H9 (cell line): ENCODE data around the gene MED15. TPM values are rescaled to one million over a fixed set of nuclear protein-coding genes. Genes with fewer than 3 reads are reported as not detected.

Experiments
- DNase-seq: peaks from one replicate; pipeline ENCODE4 v3.0.0-alpha.2; 2017
- H2AFZ ChIP-seq: one replicate; pipeline ENCODE4 v1.6.1; 2013; ENCODE audit warnings: mild to moderate bottlenecking, low read length, control low read depth, moderate library complexity
- H2AK5ac ChIP-seq: 2 replicates; pipeline ENCODE4 v1.6.1; 2013; ENCODE audit warnings: low read length, control low read depth, mixed read lengths; ENCODE audit not compliant: insufficient read length
- H2BK120ac ChIP-seq: one replicate; pipeline ENCODE4 v1.6.1; 2013; ENCODE audit warnings: low read depth, mild to moderate bottlenecking, low read length, control low read depth, inconsistent platforms; ENCODE audit not compliant: poor library complexity, severe bottlenecking
- H2BK12ac ChIP-seq: 2 replicates; pipeline ENCODE4 v1.6.1; 2013; ENCODE audit warnings: low read length, control low read depth, mixed read lengths, low read depth; ENCODE audit not compliant: insufficient read length
- H2BK15ac ChIP-seq: 2 replicates; pipeline ENCODE4 v1.6.1; 2013; ENCODE audit warnings: low read depth, low read length, control low read depth
- H2BK20ac ChIP-seq: one replicate; pipeline ENCODE4 v1.6.1; 2013; ENCODE audit warnings: low read depth, mild to moderate bottlenecking, low read length, control low read depth, inconsistent platforms; ENCODE audit not compliant: poor library complexity, severe bottlenecking
- H2BK5ac ChIP-seq: 2 replicates; pipeline ENCODE4 v1.6.1; 2013; ENCODE audit warnings: low read length, control low read depth, mixed read lengths; ENCODE audit not compliant: insufficient read length
- H3K14ac ChIP-seq: 2 replicates; pipeline ENCODE4 v1.6.1; 2013; ENCODE audit warnings: low read length, control low read depth; ENCODE audit not compliant: insufficient read depth
- H3K18ac ChIP-seq: 2 replicates; pipeline ENCODE4 v1.6.1; 2013; ENCODE audit warnings: low read depth, mild to moderate bottlenecking, mixed read lengths, low read length, control low read depth; ENCODE audit not compliant: insufficient read length
- H3K23ac ChIP-seq: 2 replicates; pipeline ENCODE4 v1.6.1; 2013; ENCODE audit warnings: low read length, control low read depth, mixed read lengths, low read depth; ENCODE audit not compliant: insufficient read length
- H3K23me2 ChIP-seq: 2 replicates; pipeline ENCODE4 v1.6.1; 2013; ENCODE audit warnings: low read depth, mild to moderate bottlenecking, mixed read lengths, low read length, control low read depth; ENCODE audit not compliant: insufficient read length, poor library complexity, severe bottlenecking
- H3K27ac ChIP-seq: 2 replicates; pipeline ENCODE4 v1.5.1; 2013; ENCODE audit warnings: low read length, control low read depth, mixed read lengths, low read depth; ENCODE audit not compliant: insufficient read length
- H3K27me3 ChIP-seq: 2 replicates; pipeline ENCODE4 v1.6.1; 2013; ENCODE audit warnings: low read length, control low read depth, inconsistent platforms; ENCODE audit not compliant: insufficient read depth
- H3K4ac ChIP-seq: 2 replicates; pipeline ENCODE4 v1.6.1; 2013; ENCODE audit warnings: low read depth, mild to moderate bottlenecking, control low read depth, inconsistent platforms, low read length, moderate library complexity
- H3K4me1 ChIP-seq: 2 replicates; pipeline ENCODE4 v1.6.1; 2013; ENCODE audit warnings: low read length, control low read depth, inconsistent platforms; ENCODE audit not compliant: insufficient read depth
- H3K4me2 ChIP-seq: 2 replicates; pipeline ENCODE4 v1.6.1; 2013; ENCODE audit warnings: low read length, control low read depth, mixed read lengths; ENCODE audit not compliant: insufficient read length, insufficient read depth
- H3K56ac ChIP-seq: 2 replicates; pipeline ENCODE4 v1.6.1; 2013; ENCODE audit warnings: low read depth, mild to moderate bottlenecking, mixed read lengths, low read length, control low read depth; ENCODE audit not compliant: insufficient read length
- H3K79me1 ChIP-seq: 2 replicates; pipeline ENCODE4 v1.6.1; 2013; ENCODE audit warnings: low read depth, mild to moderate bottlenecking, moderate library complexity, low read length, control low read depth, inconsistent platforms; ENCODE audit not compliant: insufficient read depth, poor library complexity, severe bottlenecking
- H3K79me2 ChIP-seq: 2 replicates; pipeline ENCODE4 v1.6.1; 2013; ENCODE audit warnings: low read length, control low read depth, inconsistent platforms; ENCODE audit not compliant: insufficient read depth
- H3K9ac ChIP-seq: 2 replicates; pipeline ENCODE4 v1.6.1; 2013; ENCODE audit warnings: low read length, control low read depth, mixed read lengths; ENCODE audit not compliant: insufficient read length; ENCODE audit errors: extremely low read depth
- H3K9me3 ChIP-seq: one replicate; pipeline ENCODE4 v1.6.1; 2013; ENCODE audit warnings: low read depth, low read length, inconsistent platforms; ENCODE audit not compliant: control insufficient read depth
- H3T11ph ChIP-seq: one replicate; pipeline ENCODE4 v1.6.1; 2013; ENCODE audit warnings: mild to moderate bottlenecking, low read length, control low read depth, inconsistent platforms
- H4K20me1 ChIP-seq: one replicate; pipeline ENCODE4 v1.6.1; 2013; ENCODE audit not compliant: control insufficient read depth, insufficient read length, insufficient read depth
- H4K5ac ChIP-seq: 2 replicates; pipeline ENCODE4 v1.6.1; 2013; ENCODE audit warnings: low read depth, mild to moderate bottlenecking, mixed read lengths, low read length, control low read depth; ENCODE audit not compliant: insufficient read length
- H4K8ac ChIP-seq: replicated peaks from 2 replicates; pipeline ENCODE4 v1.6.1; 2013; ENCODE audit warnings: low read length, control low read depth, mixed read lengths, low read depth; ENCODE audit not compliant: insufficient read length
- H4K91ac ChIP-seq: 2 replicates; pipeline ENCODE4 v1.6.1; 2013; ENCODE audit warnings: low read depth, mild to moderate bottlenecking, moderate library complexity, mixed read lengths, low read length, control low read depth; ENCODE audit not compliant: insufficient read length
- H3K27ac Mint-ChIP-seq, 3 experiments: 2 replicates in 2 of 3; 3 replicates in 1 of 3; pipeline ENCODE4 v1.8.0; 2020 to 2021; ENCODE audit warnings: mixed read lengths in 3 of 3, mild to moderate bottlenecking in 1 of 3, moderate library complexity in 1 of 3
- H3K27me3 Mint-ChIP-seq: 2 replicates; pipeline ENCODE4 v1.8.0; 2021; ENCODE audit warnings: low read depth, mild to moderate bottlenecking, moderate library complexity, mixed read lengths
- H3K36me3 Mint-ChIP-seq, 3 experiments: 2 replicates in 2 of 3; 3 replicates in 1 of 3; pipeline ENCODE4 v1.8.0; 2020 to 2021; ENCODE audit warnings: low read depth in 3 of 3, mixed read lengths in 3 of 3; ENCODE audit not compliant: insufficient read depth in 1 of 3
- H3K4me1 Mint-ChIP-seq, 2 experiments: 2 replicates each; pipeline ENCODE4 v1.8.0; 2020; ENCODE audit warnings: mixed read lengths in 2 of 2
- H3K4me3 Mint-ChIP-seq, 2 experiments: 2 replicates in 1 of 2; 3 replicates in 1 of 2; pipeline ENCODE4 v1.8.0; 2020 to 2021; ENCODE audit warnings: mild to moderate bottlenecking in 2 of 2, mixed read lengths in 2 of 2, moderate library complexity in 1 of 2
- H3K9me3 Mint-ChIP-seq, 2 experiments: 2 replicates in 1 of 2; 3 replicates in 1 of 2; pipeline ENCODE4 v1.8.0; 2020; ENCODE audit warnings: mild to moderate bottlenecking in 2 of 2, mixed read lengths in 2 of 2, moderate library complexity in 1 of 2
- WGBS: extraction: QIAGEN DNeasy Blood & Tissue Kit; methylation state at CpG from one replicate; pipeline ENCODE4 v1.1.7; 2013; ENCODE audit warnings: missing lambda C conversion rate, low lambda C conversion rate, mixed read lengths; ENCODE audit not compliant: insufficient read length; ENCODE audit errors: extremely low coverage; 5-methylcytosine and 5-hydroxymethylcytosine counted together
- total RNA-seq: library from RNA; stranded (reverse); gene quantifications from 2 replicates; pipeline ENCODE4 v1.2.1, GENCODE V29; 2021
- TF ChIP-seq, protein P1 (sequence below): fragments of 200-600 bp; sonication (generic); conservative IDR thresholded peaks from 3 replicates; pipeline ENCODE4 v1.8.0; 2021; ENCODE audit warnings: antibody characterized with exemption, mild to moderate bottlenecking

MED15 gene
- total RNA-seq, 1 experiment from 2014 or later: 47.4 TPM

DNA sequence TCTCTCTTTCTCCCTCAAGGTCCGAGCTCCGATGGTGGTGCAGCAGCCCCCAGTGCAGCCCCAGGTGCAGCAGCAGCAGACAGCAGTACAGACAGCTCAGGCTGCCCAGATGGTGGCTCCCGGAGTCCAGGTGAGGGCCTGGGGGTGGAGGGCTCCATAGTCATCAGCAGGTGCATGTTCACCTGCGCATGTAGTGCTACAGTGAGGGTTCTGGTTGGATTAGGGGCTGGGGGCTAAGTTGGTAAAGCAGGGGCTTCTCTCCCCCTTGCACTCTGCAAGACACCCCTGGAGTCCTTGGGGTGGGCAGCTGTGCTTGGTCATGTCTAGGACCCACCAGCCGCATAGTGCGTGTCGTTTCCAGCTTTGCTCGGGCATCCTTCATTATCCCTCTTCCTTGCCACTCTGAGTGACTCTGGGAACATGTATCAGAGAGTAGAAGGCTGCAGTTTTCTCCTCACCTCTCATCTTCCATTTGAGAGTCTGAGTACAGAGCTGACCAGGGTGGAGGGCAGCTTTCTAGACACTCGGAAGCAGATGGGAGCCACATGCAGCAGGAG, 61.2 kb downstream of the MED15 start:
- TF ChIP-seq, protein P1, sequence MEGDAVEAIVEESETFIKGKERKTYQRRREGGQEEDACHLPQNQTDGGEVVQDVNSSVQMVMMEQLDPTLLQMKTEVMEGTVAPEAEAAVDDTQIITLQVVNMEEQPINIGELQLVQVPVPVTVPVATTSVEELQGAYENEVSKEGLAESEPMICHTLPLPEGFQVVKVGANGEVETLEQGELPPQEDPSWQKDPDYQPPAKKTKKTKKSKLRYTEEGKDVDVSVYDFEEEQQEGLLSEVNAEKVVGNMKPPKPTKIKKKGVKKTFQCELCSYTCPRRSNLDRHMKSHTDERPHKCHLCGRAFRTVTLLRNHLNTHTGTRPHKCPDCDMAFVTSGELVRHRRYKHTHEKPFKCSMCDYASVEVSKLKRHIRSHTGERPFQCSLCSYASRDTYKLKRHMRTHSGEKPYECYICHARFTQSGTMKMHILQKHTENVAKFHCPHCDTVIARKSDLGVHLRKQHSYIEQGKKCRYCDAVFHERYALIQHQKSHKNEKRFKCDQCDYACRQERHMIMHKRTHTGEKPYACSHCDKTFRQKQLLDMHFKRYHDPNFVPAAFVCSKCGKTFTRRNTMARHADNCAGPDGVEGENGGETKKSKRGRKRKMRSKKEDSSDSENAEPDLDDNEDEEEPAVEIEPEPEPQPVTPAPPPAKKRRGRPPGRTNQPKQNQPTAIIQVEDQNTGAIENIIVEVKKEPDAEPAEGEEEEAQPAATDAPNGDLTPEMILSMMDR: no peak
- no peaks in the 10 kb centered on the region for H3K4me1 Mint-ChIP-seq
- no CpG with 5 or more reads among the region's 9 CpGs for WGBS
- Histone ChIP-seq H3K4ac (no peak overlapping the region), H2AK5ac (no peak overlapping the region), H3K4me2 (no peak overlapping the region), H4K8ac (no peak overlapping the region), H2BK20ac (no peak overlapping the region), H3K9ac (no peak overlapping the region), H3K9me3 (no peaks in the 10 kb centered on the region), H3K14ac (no peak overlapping the region), H3K18ac (no peak overlapping the region), H4K5ac (no peak overlapping the region), H3K23me2 (no peaks in the 10 kb centered on the region), H4K20me1 (no peaks in the 10 kb centered on the region), H3K27me3 (no peaks in the 10 kb centered on the region), H3K27ac (no peak overlapping the region), H2BK12ac (no peak overlapping the region), H3K4me1 (no peaks in the 10 kb centered on the region), H4K91ac (no peak overlapping the region), H2BK5ac (no peak overlapping the region), H2BK120ac (no peak overlapping the region), H3K79me1 (no peaks in the 10 kb centered on the region), H3T11ph (no peak overlapping the region), H3K56ac (no peak overlapping the region), H3K79me2 (no peaks in the 10 kb centered on the region), H2BK15ac (no peak overlapping the region), H3K23ac (no peak overlapping the region), H2AFZ (no peak overlapping the region)
- H3K27me3 Mint-ChIP-seq: no peaks in the 10 kb centered on the region
- H3K27ac Mint-ChIP-seq: no peak overlapping the region
- H3K36me3 Mint-ChIP-seq: peaks cover 29 to 81% (median 66%) of the 10 kb centered on the region in 3 experiments; a peak in 6 of 7 replicates
- H3K9me3 Mint-ChIP-seq: no peaks in the 10 kb centered on the region
- no peak overlapping the region for H3K4me3 Mint-ChIP-seq
- DNase-seq: no peak
